Measurements from ENCODE around the gene TP73.

Gene TP73

GRCh38 chr1:3763351-3764125 lies 111.2 kb downstream of the TP73 start:
- TF ChIP-seq GATA2 (IDR thresholded peaks at IDR 0.05; ENCODE audit: low read depth, low read length) (no peak), GATA3 (IDR thresholded peaks at IDR 0.05; ENCODE audit: low read depth, low read length) (no peak)

- TF ChIP-seq GATA3 (IDR thresholded peaks at IDR 0.05; ENCODE audit: low read depth, low read length) (no peak), GATA2 (IDR thresholded peaks at IDR 0.05; ENCODE audit: low read depth, low read length) (no peak)
These were observed 115.1 kb downstream of the TP73 start for GRCh38 chr1:3767328-3767925.

- no peak for TF ChIP-seq GATA3 (IDR thresholded peaks at IDR 0.05; ENCODE audit: low read depth, low read length)
- TF ChIP-seq GATA2 (IDR thresholded peaks at IDR 0.05; ENCODE audit: low read depth, low read length), result no peak
These were observed 116.6 kb downstream of the TP73 start for GRCh38 chr1:3768811-3769390.

GRCh38 chr1:3770047-3770765 lies 117.9 kb downstream of the TP73 start:
- TF ChIP-seq GATA2 (IDR thresholded peaks at IDR 0.05; ENCODE audit: low read depth, low read length) (no peak), GATA3 (IDR thresholded peaks at IDR 0.05; ENCODE audit: low read depth, low read length) (no peak)

GRCh38 chr1:3771108-3772026 lies 119.1 kb downstream of the TP73 start:
- TF ChIP-seq GATA3 (IDR thresholded peaks at IDR 0.05; ENCODE audit: low read depth, low read length) (no peak), GATA2 (IDR thresholded peaks at IDR 0.05; ENCODE audit: low read depth, low read length) (no peak)

- TF ChIP-seq GATA2 (IDR thresholded peaks at IDR 0.05; ENCODE audit: low read depth, low read length), result no peak
- TF ChIP-seq GATA3 (IDR thresholded peaks at IDR 0.05; ENCODE audit: low read depth, low read length), result no peak
These were observed 119.9 kb downstream of the TP73 start for GRCh38 chr1:3772027-3772714.

GRCh38 chr1:3772715-3773571 lies 120.6 kb downstream of the TP73 start, which contains the start of gene SMIM1:
Gene SMIM1 (plus strand): TSS chr1:3772749. CDS start chr1:3775374, 2,625 bp downstream.
- no peak for TF ChIP-seq GATA3 (IDR thresholded peaks at IDR 0.05; ENCODE audit: low read depth, low read length)
- TF ChIP-seq GATA2 (IDR thresholded peaks at IDR 0.05; ENCODE audit: low read depth, low read length), result no peak

- TF ChIP-seq GATA3 (IDR thresholded peaks at IDR 0.05; ENCODE audit: low read depth, low read length) (no peak), GATA2 (IDR thresholded peaks at IDR 0.05; ENCODE audit: low read depth, low read length) (no peak)
These were observed 121.4 kb downstream of the TP73 start for GRCh38 chr1:3773572-3774275.

GRCh38 chr1:3774276-3774945 lies 122.1 kb downstream of the TP73 start:
- 0 out of 2 replicates have a peak, but pooled peaks have one; percentile 14 for TF ChIP-seq GATA2 (IDR thresholded peaks at IDR 0.05; ENCODE audit: low read depth, low read length)
- TF ChIP-seq GATA3 (IDR thresholded peaks at IDR 0.05; ENCODE audit: low read depth, low read length), result no peak

- TF ChIP-seq GATA3 (IDR thresholded peaks at IDR 0.05; ENCODE audit: low read depth, low read length), result no peak
- no peak for TF ChIP-seq GATA2 (IDR thresholded peaks at IDR 0.05; ENCODE audit: low read depth, low read length)
These were observed 122.7 kb downstream of the TP73 start for GRCh38 chr1:3774946-3775489.

Data from SH-SY5Y (cell line).